Eye (tissue), 1 donor: ENCODE data around the gene MAST4.
A peak's percentile ranks its signal among the peaks of the same experiment; 100 is the strongest.
"Not testable (repeated sequence)": the region's sequence is repeated elsewhere in the genome, so short reads cannot be mapped to it uniquely, and the experiment has no call there.

Experiments
- DNase-seq: peaks from one replicate; pipeline ENCODE4 v3.0.0-alpha.2; 2015

MAST4 gene

DNA sequence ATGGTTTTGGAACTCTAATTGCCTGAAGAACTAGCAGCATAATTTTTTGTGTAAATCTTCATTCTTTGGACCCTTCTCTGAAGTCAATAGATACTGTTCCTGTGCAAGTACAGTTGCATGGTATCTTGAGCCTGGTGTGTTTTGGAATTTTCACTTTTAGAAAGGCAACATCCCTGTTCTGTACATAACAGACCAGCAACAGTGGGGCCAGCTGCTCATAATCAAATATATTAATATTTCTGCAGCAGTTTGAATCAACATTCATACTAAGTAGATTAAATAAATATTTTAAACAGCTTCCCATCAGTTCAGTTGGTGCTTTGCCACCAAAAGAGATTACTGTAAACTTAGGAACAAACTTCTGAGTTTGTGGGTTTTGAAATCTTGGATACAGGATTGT is 502.5 kb downstream of the MAST4 start:
- DNase-seq = no peak

DNA sequence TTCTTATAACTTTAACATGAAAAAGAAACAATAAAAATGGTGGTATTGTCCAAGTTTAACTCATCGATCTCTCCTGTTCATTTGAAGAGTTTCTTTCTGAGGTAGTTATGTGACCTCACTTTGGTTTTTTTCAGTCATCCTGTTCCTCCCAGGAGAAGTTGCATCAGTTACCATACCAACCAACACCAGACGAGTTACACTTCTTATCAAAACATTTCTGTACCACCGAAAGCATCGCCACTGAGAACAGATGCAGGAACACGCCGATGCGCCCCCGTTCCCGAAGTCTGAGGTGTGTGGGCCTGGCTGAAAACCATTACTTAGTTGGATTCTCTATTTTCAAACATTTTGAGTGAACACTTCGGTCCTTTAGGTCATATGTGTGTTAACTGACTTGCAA is 504.1 kb downstream of the MAST4 start:
- no peak for DNase-seq

DNA sequence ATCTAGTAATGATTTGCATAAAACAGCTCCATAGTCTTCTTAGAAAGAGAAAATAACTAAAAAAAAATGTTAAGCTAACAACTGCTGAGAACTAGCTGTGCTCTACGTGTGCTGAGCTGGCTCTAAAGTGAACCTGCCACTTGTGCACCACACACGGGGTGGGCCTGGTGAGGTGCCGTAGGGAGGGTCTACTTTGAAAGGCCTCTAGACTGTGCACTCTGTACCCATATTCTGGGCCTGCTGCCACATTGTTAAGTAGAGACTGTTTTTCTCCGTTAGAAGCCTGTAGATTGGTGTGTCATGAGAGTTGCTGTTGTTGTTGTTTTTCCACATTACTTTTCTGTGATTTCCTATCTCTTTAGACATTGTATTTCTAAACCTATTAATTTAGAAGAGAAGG is 506.5 kb downstream of the MAST4 start:
- no peak for DNase-seq

DNA sequence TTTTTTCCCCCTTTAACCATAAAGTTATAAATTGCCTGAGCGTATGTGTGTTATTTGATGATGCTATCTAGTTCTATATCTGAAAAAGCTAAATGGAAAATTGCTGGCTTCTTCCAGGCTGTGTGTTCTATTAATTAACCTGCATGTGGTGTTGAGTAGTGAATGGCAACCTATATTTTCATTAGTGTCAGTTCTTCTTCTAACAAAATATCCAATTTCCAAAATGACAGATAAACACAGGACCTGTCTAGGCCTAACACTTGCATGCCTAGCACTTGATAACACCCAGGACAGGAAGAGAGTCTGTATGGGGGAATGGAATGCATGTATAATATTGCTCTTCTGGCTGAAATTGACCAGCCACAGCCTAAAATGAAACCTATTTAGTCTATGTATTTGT is 508.7 kb downstream of the MAST4 start:
- no peak for DNase-seq

DNA sequence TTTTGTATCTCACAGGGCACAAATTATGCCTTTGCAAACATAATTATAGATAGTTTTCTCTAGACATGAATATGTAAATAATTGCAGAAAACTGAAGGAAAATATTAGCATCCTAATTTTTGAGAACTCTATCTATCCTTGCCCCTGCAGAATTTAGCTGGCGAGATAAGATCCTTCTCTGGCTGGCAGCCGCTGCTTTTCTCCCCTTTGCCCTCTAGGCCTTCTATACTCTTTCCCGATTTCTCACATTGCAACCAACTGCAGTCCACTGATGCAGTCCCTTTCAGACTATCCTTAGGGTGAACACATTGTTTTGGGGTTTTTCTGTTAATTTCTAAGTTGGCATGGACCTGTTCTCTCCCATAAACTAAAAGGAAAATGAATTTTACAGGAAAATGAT is 509.1 kb downstream of the MAST4 start:
- no peak for DNase-seq

DNA sequence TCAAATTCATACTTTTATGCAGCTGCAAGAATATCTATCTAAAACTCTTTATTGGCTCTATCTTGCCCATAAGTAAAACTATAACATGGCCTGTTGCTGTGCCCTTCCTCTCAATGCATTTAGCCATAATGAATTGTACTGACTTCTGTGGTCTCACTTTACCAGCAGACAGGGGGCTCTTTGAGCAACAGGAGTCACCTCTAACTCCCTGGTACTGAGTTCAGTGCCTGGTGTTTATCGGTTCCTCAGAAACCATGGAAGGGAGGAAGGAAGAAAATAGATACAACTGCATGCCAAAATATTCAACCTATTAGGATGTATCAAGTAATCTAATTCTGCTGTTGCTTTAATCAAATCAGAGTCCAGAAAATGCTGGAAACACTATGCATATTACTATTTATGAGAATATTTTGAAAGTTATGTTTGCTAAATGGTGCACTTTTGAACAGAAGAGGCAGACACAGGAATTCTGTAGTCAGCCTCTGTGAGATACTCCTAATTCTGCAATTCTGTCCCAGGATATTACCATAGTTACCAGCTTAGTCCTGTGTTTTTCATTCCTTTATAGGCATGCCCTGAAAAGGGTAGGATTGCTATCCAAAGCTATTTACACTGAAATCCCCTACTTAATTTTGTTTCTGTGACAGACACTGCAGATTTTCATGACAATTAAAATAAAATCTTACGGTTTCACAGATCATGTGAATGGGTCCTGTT is 510.6 kb downstream of the MAST4 start:
- DNase-seq = no peak

DNA sequence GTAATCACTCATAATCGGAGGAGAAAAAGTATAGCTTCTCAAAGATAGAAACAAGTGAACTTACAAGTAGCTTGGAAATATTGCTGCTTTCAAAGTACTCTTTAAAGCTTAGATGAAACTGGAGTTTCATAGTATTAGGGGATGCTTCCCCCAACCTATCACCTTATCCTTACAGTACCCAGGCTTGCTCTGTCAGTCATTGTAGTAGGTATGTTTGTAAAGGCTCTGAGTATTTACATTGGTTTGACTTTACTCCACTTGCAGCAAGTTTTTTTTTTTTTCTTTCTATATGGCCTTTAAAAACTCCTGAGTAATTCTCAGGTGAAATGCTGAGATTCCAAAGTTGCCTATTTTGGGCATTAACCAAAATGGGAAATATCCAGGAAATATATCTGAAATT is 515.6 kb downstream of the MAST4 start:
- no peak for DNase-seq

DNA sequence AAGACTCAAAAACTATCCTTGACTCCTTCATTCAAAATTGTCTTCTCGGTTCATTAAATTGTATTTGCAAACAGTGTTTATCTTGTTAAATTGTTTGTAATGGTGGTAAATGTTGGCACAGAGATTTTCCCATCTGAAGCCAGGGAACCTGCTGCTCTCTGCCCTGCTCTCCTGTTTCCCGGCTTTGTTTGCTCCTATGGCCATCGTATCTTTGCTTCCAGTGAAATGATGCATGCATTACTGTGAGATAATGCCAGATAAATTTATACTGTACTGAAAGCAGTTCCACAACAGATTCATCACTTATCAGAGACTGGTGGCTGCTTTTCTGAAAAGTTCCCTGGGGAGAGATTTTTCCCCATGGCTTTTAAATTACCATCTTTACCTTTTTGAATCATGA is 519.1 kb downstream of the MAST4 start:
- peak; percentile 48 for DNase-seq

DNA sequence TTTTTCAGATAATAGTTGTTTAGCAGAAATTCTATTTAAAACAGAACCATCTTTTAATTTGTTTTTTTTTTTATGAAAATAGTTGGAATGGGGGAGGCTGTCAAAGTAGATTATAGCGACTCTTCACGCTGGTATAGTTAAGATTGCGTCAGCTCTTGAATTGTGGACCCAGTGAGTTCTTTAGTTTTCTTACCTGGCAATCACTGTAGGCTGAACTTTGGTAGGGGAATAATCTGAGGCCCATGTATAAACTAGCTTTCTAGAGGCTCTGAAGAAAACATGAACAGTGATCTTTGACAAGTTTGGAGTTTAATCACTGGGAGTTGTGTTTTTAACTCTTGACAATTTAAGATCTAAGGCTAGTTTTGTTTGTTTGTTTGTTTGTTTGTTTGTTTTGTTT is 519.6 kb downstream of the MAST4 start:
- DNase-seq = no peak

DNA sequence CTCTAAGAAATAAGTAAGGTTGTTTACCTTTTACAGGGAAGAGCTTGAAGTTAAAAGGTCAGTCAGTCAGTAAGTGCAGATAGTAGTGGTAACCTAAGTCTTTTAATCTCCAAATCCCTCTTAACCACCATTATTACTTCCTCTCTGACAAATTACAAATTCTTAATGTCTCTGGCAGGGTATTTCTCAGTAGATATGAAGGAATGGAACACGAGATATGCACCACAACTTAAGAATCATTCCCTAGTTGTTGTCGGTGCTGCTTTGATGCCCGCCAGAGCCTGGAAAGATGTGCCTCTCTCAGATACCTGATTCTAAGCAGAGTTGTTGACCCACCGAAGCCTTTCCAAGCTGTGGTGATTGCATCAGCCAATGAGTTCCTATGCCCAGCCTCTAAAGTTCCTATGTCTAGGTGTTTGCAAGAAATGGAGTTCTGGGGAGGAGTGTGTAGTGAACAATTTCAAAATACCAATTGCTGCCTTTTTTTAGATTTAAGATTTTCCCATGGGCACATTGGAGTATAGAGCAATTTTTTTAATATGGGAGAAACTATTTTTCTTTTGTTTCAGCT is 521.9 kb downstream of the MAST4 start:
- no peak for DNase-seq

DNA sequence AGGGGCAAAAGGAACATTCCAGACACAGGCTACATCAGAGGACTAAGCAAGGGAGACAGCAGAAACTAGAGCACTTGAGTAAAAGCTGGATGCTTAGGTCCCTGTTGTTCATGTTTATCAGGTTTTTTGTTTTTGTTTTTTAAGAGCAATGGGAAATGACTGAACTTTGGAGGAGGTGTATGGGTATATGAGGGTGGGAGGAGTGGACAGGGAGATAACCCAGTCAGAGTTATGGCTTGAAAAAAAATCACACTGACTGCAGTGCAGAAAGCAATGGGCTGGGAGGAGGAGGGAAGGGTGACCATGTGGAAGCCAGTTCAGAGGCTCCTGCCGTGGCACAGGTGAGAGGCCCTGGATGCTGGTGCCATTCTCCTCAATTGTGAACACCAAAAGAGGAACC is 522.8 kb downstream of the MAST4 start:
- no peak for DNase-seq

DNA sequence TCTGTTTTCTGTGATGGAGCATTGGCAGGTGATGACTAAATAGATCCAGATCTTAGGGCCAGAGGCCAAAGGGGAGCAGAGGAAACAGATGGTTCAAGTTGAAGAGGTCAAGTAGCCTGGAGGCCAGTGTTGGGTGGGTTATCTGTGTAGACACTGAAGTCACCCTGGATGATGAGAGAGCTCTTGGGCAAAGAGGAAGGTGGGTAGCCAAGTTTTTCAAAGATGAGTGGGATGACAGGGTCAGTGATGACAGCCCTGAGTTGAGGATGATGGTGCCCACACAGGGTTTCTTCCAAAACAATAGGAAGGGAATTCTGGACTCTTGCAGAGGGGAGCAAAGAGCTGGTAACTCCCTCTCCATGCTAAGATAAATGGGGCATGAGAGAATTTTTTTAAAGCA is 523.8 kb downstream of the MAST4 start:
- no peak for DNase-seq

DNA sequence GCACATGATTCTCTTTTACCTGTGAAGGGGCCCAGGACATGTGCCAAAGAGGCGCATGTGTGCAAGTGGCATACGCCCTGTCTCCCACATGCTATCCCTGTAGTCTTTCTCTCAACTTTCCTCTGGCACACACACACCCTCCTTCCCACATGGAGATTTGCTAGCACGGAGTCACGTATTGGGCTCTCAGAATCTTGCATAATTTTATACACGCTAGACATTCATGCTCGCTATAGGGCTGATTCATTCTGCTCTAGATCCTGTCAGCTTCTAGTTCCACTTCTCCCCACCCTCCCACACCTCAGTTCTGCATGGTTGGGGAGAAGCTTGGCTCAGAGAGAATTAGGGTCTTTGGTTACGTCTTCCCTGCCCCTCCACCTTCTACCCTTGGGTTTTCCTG is 527.6 kb downstream of the MAST4 start:
- no peak for DNase-seq

DNA sequence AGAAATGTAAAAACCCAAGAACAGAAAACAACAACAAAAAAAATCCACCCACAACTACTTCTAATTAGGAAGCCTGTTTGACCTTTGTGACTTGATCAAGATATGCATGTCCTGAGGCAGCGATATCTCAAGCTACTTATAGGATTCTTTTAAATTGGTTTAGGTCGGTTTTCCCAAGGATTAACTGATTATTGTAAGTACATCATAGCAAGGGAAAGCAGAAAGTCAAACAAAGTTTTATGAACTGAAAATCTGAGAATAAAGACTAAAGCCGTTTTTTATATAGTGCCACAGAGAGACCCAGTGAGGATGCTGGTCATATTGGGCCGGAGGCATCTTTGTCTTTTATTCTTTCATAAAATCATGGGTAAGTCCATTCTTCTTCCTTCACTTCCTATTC is 528.4 kb downstream of the MAST4 start:
- DNase-seq = no peak

DNA sequence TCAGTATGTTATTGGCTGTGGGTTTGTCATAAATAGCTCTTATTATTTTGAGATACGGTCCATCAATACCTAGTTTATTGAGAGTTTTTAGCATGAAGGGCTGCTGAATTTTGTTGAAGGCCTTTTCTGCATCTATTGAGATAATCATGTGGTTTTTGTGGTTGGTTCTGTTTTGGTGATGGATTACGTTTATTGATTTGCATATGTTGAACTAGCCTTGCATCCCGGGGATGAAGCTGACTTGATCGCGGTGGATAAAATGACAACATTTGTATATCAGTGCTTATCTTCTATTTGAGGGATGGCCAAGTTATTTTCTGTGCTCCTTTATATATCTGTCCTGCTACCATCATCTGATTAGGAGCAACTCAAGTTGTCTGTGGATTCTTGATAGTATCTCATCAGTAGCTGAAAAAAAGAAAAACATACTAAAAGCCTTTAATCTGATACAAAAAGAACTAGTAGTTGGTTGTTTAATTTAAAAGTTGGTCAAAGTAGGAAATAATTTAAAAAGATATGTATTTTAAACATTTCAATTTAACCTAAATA is 531.2 kb downstream of the MAST4 start:
- DNase-seq = not testable (repeated sequence)

DNA sequence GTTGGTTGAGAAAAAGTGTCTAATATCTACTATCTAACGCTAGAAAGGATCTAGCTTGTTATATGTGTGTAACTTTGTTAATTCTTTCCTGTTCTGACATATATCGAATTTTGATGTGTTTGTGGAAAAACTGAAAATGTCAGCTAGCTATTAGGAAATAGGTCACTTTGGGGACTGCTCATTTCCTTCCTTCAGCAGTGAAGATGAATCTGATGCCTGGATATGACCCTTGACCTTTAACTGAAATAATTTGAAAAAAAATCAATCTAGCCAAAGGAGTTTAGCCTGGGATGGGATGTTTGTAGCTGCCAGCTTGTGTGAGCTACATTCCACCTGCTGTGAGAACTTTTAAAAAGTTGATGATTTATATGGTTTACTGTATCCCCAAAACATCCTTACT is 533.6 kb downstream of the MAST4 start:
- no peak for DNase-seq

DNA sequence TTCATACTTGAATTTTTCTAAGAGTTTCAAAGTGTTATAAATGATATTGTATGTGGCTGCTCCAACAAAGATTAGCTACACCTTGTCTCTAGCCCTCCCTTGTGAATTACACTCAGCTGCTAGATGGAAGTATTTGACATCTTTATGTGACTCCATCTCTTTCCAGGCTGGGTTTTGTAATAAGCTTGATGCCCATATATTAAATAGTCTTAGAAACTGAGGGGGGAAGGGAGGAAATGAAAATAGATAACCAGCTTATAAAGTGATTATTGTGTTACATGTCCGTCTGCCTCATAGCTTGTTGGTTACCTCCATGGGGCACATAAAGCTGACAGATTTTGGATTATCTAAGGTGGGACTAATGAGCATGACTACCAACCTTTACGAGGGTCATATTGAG is 537.0 kb downstream of the MAST4 start:
- DNase-seq = no peak

DNA sequence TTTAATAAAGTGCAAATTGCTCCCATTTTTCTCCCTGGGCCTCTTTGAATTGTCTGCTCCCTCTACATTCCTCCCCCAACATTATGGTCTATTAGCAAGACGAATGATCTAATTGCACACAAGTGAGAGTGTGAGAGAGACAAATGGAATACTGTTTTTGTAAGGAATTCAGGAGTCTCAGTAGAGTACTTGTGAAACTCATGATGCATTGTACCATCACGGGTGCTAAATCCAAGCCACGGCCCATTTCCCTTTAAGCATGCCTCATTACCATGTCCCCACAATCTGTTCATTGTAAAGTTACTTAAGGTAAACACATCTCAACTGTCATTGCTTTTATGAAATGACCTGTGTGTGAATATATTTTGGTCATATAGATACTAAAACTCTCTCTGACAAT is 537.6 kb downstream of the MAST4 start:
- DNase-seq = no peak

DNA sequence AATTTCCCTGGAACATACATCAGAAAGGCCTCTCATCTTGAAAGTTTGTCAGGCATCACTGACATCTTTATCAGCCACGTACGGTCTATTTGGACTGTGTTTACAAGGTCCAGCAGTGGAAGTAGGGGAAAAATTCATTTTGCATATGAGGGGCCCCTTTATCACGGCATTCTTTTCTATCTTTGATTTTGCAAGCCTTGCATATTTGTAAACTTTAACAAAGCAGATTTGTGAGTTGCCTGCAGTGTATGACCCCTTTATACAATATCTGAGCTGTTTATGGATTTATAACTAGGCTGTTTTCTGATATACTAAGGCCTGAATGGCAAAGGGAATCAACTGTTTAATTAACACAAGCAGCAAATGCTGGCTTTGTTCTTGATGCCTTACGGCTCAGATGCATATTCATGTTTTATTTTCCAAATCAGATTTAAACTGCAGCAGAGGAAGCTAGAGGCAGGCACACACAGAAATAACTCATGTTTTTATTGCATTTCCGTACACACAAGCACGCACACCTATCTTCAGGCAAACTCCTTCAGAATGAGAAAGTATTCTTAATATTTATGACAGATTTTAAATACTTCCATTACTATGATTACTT is 539.3 kb downstream of the MAST4 start:
- DNase-seq = no peak

DNA sequence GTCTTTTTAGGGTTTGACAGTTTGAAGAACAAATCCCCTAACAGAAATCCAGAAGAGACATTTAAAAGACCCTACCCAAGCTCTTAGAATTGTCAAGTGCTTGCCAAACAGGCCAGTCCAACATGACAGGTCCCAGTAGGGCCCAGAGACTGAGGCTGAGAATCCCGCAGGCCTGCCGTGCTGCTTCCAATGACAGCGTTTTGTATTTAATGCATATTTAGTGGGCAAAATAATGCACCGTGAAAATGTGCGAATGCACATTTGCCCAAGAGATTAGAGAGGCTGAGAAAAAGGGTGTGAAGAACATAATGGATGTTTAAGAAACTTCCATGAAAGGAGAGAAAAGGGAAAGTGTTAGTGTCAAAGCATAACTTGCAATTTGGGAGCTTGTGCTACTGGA is 542.8 kb downstream of the MAST4 start:
- DNase-seq = no peak

DNA sequence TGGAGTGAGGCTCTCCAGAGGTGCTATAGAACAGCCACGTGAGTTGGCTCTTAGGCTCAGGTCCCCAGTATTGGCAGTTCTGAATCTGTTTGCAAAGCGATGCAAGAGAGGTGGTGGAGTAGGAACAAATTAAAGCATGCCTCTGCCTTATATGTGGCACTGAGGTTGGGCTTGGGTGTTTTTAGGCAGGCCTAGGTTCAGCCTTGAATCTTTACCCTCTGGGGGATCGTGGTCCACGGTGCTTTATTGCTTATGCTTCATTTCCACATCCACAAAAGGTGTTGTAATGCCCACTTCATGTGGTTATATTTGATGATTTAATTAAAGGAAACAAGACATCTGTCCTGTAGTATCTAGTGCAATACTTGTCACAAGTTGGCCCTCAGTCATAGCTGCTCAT is 544.2 kb downstream of the MAST4 start:
- no peak for DNase-seq

DNA sequence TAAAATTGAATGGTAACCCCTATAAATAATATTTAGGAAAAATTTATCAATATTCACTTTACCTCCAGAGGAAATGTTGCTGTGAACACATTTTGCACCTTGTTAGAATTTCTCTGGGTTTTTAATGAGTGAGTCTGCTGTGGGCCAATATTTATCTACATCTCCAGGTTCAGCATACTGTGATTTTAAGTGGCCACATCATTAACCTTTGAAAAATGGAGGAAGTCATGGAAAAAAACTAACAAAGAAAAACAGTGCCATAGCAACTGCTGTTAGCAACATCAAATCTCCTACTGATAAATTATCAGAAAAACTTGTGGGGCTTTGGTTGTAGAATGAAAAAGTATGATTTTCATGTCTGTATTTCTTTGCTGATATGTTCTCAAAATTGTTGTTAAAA is 545.5 kb downstream of the MAST4 start:
- DNase-seq = no peak

DNA sequence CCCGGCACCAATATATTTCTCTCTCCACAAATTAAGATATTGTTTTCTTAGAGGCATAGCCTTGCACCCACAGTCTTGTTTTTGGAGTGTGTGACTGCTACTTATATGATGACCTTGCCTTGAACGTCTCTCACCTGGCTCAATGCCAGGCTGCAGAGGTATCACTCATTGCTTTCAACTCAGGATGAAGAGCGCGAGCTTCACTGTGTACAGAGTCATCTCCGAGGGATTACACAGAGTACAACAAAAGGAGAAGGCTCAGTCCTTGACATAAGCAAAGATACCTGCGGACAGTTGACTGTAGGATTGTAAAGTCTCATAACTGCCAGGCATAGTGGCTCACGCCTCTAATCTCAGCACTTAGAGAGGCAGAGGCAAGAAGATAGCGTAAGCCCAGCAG is 546.6 kb downstream of the MAST4 start:
- DNase-seq = no peak

DNA sequence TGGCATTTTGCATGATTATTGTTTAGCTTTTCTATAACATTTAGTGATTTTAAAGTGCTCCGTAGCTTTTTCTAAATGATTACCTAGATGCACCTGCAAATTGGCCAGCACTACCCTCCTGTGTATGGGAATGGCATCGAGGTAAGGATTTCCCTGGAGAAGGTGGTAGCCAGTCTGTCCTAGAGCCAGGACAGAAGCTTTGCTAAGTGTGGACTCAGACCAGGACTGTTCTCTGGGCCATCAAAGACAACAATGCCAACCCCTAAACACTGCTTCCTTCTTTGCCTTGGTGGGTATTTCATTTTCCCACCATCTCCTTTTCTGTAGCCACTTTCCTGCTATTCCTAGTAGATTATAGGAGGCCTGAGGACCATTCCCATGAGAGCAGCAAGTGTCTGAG is 547.4 kb downstream of the MAST4 start:
- no peak for DNase-seq
